GM19452 (cell line): ENCODE measurements around the gene TMEFF1.
A peak's percentile ranks its signal among the peaks of the same experiment; 100 is the strongest.

Source experiments
- ATAC-seq: cut with Tn5 transposase; IDR thresholded peaks from one replicate; pipeline ENCODE4 v1.9.1; 2021; ENCODE audit not compliant: unreplicated experiment

TMEFF1 gene

GRCh38 chr9:100445903-100446549, 26.9 kb upstream of the TMEFF1 start:
- no peak for ATAC-seq

DNA sequence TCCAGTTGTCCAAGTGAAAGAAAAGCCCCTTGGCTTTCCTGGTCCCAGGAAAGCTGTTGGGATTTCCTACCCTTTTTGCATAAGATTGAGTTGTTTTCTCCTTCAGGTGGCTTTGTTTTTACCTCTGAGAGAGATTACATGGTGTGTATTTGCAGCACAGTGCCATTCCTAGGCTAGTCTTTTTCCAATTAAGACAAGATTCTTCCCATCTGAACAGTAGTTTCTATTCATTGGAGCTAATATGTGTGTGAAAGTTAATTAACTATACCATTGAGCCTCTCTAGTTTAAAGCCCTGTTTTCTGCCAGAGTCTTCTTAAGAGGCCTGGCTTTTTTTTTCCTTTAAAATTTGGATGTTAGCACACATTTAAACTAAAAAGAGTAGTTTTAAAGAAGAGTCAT, 25.9 kb upstream of the TMEFF1 start:
- ATAC-seq = no peak

DNA sequence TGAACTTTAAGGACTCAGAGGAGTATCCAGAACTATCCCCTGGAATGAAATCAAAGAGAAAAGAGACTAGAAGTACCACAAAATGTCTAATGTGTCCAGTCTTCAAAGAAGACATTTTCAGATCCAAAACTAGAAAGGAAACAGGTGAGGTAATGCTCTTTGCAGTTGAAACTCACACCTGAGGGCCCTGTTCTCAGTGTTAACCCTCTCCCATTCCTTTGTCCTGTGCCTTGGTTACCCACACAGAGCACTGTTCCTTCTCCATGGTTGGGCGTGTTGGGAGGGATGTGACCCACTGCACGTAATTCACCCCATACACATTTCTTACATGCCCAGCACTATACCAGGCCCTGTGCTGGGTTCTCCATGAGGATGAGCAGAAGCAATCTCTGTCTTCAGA, 24.7 kb upstream of the TMEFF1 start:
- ATAC-seq = no peak

GRCh38 chr9:100449420-100449819, 23.5 kb upstream of the TMEFF1 start:
- ATAC-seq = peak; percentile 72

GRCh38 chr9:100452894-100453293, 20.1 kb upstream of the TMEFF1 start:
- ATAC-seq = no peak

DNA sequence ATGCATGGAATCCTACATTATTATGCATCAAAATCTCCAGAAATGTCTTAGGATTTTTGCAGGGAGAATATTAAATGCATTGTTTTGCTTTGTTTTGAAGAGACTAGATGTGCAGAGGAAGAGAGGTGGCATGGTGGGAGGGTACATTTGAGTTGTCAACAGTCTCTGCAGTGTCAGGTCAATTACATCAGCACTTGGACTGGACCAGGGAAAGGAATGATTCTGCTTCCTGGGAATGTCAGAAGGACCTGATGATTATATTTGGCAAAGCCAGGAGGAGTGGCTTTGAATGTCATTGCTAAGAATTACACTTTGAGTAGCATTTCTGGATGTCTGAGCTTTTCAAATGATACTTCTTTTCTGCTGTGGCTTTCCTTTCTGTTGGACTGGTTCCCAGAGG, 17.5 kb upstream of the TMEFF1 start:
- ATAC-seq = no peak

- ATAC-seq = no peak
Observed at GRCh38 chr9:100457517-100457916, 15.4 kb upstream of the TMEFF1 start.

DNA sequence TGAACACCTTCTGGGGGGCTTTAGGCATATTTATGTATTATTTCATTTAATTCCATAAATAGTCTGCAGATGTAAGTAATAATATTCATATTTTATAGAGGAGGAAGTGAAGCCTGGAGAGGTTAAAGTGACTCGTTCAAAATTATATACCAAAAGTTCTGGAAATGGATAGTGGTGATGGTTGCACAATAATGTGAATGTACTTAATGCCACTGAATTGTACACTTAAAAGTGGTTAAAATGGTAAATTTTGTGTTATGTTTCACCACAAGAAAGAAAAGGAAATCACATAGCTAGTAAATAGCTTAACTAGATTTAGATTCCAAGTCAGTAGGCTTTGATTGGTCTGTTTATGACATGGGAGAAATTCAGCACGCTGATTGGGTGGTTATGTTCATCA, 13.0 kb upstream of the TMEFF1 start:
- ATAC-seq = no peak

DNA sequence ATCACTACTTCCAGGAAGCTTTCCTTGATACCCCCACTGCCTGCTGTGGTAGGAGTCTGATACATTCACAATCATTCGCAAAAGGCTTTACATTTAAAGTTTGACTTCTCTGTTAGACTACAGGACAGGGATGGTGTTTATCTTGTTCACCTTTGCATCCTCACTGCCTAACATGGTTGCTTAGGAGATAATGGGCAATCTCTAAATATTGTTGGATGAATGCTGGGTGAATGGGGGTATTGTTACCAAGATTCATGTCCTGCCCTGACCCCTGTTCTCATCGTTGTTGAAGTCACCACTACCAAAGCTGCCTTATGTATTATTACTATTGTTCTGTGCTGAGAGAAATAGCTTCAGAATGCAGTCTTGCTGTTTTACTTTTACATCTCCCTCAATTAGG, 7.7 kb upstream of the TMEFF1 start:
- ATAC-seq = no peak

DNA sequence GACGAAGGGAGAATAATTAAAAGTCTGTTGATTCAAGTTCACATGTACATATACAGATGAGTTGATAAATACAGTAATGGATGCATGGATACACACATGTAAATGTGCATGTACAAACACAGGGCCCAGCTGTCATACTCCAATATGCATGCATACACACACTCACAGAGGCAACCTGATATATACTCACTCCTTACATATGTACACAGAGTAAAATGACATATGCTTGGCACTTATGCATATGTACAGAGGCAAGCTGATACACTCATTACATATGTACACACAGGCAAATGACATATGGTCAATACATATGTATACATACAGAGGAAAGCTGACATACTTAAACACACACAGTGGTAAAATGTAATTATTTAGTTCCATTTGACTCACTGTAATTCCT, 7.2 kb upstream of the TMEFF1 start:
- no peak for ATAC-seq

- peak; percentile 28 for ATAC-seq
Observed at GRCh38 chr9:100466171-100466828, 6.6 kb upstream of the TMEFF1 start.

DNA sequence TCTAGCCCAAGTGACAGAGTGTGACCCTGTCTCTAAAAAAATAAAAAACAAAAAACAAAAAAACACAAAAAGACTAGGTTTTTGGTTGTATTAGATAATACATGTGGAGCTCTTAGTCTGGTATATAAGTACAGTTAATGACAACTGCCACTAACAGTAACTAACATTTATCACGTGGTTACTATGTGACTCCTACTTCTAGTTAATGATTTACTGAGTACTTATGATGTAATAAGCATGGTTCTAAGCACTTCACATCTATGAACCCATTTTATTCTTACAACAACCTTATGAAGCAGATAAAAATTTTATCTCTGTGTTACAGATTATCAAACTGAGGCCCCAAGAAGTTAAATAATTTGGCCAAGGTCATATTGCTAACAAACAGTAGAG, 6.1 kb upstream of the TMEFF1 start:
- ATAC-seq = peak; percentile 82

- ATAC-seq = no peak
Observed at GRCh38 chr9:100468041-100468440, 4.9 kb upstream of the TMEFF1 start.

- no peak for ATAC-seq
Observed at GRCh38 chr9:100472268-100472667, 681 bp upstream of the TMEFF1 start.

GRCh38 chr9:100473276-100474081, 530 bp downstream of the TMEFF1 start:
- ATAC-seq = peak; percentile 67

DNA sequence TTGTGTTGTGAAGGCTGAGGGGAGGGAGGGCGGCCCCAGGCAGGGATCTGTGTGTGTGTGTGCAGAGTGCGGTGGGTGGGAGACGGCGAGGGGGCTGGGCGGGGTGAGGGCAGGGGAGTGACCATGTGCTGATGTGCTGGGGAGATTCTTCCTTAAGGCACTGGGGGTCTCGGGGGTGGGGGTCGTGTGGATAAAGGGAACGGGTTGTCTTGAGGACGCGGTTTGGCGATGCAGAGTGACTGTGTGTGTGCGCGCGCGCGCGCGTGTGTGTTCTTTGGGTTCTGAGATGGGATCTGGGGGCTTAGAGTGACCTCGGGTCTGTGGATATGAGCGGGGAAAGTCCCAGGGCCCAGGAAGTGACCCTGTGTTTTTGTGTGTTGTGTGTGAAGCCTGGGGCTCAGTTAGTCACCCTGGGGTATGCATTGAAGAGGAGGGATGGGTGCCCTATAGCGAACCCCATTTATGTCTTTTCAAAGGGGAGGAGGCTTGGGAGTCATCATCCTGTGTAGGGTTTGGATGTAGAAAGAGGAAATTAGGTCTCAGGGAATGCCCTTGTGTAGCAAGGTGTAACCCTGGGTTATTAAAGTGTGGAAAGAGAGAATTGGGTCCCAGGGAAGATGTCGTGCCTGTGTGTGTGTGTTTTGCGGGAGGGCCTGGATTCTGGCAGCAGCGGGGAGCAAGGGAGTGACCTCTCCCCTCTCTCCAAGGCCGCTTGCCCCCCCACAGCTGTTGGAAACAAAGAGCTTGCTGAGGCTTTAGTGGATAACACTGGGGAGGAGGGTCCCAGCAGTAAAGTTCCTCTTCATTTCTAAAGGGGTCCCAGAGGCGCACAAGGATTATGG, 1.4 kb downstream of the TMEFF1 start:
- ATAC-seq = no peak

DNA sequence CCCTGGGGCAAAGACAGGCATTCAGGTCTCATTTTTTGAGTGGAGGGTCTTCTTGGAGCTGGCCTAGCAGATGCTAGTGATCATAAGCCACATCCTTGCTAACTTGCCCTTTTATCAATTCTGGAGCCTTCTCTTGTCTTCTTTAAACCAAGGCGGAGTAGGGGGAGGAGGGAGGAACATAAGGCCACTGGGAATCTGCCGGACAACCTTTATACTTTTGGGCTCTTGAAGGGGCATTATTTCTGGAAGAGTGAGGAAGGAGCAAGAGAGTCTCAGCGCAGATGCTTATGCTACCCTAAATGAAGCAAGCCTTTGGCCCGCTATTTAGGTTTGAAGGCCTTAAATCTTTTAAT, 2.0 kb downstream of the TMEFF1 start:
- no peak for ATAC-seq

DNA sequence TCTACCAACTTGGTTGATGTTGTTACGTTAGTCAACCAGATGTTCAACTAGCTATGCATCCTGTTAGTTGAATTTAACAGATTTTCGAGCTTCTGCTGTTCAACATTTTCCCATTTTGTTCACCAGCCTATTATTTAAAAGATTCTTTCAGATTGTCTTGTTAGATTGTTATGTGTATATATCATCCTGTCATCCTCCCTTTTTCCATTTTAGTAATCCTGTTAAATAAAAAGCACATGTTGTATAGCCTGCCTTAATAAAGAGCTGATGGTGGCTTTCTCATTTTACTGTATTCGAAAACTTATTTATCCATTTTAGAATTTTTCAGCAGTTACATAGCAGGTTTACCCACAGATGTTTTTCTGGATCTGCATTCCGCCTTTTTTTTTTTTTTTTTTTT, 4.3 kb downstream of the TMEFF1 start:
- ATAC-seq = no peak

GRCh38 chr9:100478192-100478591, 5.2 kb downstream of the TMEFF1 start:
- ATAC-seq = no peak

DNA sequence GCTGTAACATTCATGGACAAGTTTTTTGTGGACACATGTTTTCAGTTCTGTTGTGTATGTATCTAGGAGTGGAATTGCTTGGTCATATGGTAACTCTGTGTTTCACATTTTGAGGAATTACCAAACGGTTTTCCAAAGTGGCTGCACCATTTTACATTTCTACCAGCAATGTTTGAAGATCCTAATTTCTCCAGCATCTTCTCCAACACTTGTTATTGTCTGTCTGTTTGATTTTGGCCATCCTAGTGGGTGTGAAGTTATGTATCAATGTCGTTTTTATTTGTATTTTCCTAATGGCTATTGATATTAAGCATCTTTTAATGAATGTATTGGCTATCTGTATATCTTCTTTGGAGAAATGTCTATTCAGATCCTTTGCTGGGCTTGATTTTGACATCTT, 6.9 kb downstream of the TMEFF1 start:
- no peak for ATAC-seq

GRCh38 chr9:100485196-100485595, 12.2 kb downstream of the TMEFF1 start:
- ATAC-seq = no peak
